CD4-positive, alpha-beta T cell treated with Interleukin-17A for 4 hours (primary cell): ENCODE results near the gene MEF2C.
A peak's percentile ranks its signal among the peaks of the same experiment; 100 is the strongest.
"Not testable (repeated sequence)": the region's sequence is repeated elsewhere in the genome, so short reads cannot be mapped to it uniquely, and the experiment has no call there.

ENCODE experiments used
- DNase-seq: peaks from one replicate; pipeline ENCODE4 v3.0.0-alpha.2; 2020; ENCODE audit warnings: mixed read lengths

MEF2C gene

GRCh38 chr5:88860501-88860900 is 22.5 kb downstream of the MEF2C start:
- DNase-seq, result no peak

- no peak for DNase-seq
These were observed 24.6 kb downstream of the MEF2C start for GRCh38 chr5:88858392-88858791.

DNA sequence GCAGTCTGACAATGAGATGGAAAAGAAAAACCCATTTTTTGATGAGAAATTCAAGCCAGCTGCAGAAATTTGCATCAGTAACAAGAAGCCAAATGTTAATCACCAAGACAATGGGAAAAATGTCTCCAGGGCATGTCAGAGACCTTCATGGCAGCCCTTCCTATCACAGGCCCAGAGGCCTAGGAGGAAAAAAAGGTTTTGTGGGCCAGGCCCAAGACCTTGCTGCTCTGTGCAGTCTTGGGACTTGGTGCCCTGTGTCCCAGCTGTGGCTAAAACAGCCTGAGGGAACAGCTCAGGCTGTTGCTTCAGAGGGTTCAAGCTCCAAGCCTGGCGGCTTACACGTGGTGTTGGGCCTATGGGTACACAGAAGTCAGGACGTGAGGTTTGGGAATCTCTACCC is 26.6 kb downstream of the MEF2C start:
- not testable (repeated sequence) for DNase-seq

GRCh38 chr5:88854769-88855168 is 28.2 kb downstream of the MEF2C start:
- DNase-seq, result no peak

DNA sequence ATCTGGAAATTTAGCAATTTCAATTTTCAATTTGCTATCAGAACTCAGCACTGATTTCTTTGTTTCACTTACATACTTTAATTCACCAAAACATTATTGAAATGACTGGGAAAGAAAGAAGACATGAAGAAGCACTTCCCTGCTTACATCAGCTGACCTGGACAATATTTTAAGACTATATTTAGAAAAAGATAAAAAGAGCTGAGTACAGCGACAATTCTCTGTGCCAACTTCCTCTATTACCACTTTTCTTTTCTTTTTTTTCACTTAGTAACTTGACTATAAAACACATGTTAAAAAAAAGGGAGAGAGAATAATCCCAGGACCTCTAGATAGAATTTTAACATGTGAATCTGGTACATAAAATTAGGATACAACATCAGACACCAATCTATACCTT is 35.6 kb downstream of the MEF2C start:
- DNase-seq, result no peak

- DNase-seq, result no peak
These were observed 36.5 kb downstream of the MEF2C start for GRCh38 chr5:88846434-88846833.

GRCh38 chr5:88845081-88845697 is 37.8 kb downstream of the MEF2C start:
- DNase-seq, result no peak

- DNase-seq, result no peak
These were observed 40.2 kb downstream of the MEF2C start for GRCh38 chr5:88842784-88843183.

GRCh38 chr5:88841212-88841611 is 41.8 kb downstream of the MEF2C start:
- DNase-seq, result no peak

- DNase-seq, result no peak
These were observed 42.5 kb downstream of the MEF2C start for GRCh38 chr5:88840495-88840894.

GRCh38 chr5:88839238-88839637 is 43.7 kb downstream of the MEF2C start:
- no peak for DNase-seq

DNA sequence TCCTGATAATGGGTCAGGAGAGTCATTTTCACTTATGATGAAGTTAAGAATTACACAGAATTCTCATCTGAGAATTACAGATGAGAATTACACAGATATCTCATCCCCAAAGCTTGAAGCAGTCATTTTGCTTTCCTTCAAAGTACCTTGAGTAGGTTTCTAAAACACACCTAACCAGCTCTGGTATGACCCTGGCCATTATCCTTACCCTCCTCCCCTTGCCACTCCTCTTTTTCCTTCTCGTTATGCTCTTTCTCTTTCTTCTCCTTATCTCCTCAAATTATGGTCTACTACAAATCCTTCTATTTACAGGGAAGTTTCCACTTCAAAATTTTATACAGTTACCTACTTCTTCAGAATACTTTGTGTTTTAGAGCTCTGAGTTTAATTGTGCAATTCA is 44.5 kb downstream of the MEF2C start:
- DNase-seq, result no peak

DNA sequence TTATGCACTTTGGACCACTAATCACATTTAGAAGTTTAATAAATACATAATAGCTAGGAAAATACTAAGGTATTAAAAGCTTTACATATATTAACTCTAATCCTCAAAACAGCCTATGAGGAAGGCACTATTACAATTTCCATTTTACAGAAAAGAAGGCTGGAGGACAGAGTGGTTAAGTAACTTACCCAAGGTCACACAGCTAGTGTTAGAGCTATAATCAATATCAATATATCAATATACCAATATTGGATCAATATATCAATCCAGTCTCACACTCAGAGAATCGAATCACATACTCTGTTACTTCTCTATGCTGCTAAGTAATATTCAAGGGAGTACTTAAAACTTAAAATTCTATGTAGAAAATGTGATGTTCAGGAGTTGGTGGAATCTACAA is 45.2 kb downstream of the MEF2C start:
- DNase-seq, result no peak

DNA sequence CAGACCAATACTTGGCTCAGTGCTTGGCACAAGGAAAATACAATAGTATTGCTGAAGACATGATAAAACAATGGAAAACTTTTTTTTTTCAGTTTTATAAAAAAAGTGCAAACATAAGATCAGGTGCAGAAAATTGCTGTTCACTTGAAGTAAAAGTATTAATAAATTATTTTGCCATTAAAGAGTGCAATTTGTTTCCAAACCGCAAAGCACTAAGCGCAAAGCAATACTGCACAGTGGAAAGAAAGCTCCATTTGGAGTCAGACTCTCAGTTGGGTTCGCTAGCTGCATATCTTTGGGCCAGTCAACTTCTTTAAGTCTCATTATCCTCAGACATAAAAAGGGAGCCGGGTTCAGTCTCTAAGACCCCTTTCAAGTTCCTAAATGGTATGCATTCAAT is 45.8 kb downstream of the MEF2C start:
- no peak for DNase-seq

- DNase-seq, result no peak
These were observed 46.7 kb downstream of the MEF2C start for GRCh38 chr5:88836195-88836838.

DNA sequence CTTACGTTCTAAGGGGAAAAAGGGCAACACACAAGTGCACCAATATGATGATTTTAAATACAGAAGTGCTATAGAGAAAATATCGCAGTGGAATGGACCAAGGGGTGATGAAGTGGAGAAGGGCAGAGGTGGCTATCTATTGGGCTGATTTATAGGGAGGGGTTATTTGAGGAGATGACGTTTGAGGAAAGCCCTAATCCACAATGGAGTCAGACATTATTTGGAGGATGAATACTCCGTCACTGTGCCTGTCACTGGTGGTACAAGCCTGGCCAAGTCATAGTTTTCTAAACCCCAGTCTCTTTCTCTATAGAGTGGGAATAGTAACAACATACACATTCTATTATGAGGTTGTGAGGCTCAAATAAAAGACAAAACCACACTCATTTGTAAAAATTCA is 48.5 kb downstream of the MEF2C start:
- DNase-seq, result no peak

- DNase-seq, result no peak
These were observed 48.9 kb downstream of the MEF2C start for GRCh38 chr5:88834131-88834462.

DNA sequence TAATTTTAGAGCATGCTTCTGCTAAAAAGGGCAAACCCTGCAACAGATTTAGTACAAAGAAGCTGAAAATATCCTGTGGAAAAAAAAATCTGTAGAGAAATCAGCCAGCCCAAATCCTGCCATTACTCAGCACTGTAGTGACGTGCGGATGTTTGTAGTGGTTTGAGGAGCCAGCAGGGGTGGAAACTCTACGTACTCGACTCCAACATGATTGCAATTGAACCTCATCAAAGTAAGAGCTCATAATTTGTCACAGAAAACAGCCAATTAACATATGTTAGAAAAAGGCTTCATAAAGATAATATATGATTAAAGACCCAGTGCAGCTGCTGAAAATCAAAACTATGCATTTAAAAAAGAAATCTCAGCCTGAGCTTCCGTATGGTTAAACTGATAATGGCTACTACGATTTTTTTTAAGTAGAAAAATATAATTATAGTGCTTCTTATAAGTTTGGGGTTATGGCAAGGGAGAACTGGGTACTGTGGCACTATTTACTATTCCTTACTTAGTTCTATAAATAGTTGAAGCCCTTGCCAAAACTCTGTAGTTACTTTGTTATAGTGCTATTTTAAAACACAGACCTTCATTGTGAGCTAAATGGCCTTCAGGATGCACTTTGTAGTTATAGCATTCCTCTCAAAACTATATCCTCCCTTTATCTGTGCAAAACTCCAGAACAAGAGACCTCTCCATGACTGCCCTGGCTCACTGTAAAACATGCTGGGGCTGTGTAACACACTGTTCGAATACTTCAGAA is 49.4 kb downstream of the MEF2C start:
- DNase-seq, result peak; percentile 12

- no peak for DNase-seq
These were observed 51.2 kb downstream of the MEF2C start for GRCh38 chr5:88831816-88832215.

DNA sequence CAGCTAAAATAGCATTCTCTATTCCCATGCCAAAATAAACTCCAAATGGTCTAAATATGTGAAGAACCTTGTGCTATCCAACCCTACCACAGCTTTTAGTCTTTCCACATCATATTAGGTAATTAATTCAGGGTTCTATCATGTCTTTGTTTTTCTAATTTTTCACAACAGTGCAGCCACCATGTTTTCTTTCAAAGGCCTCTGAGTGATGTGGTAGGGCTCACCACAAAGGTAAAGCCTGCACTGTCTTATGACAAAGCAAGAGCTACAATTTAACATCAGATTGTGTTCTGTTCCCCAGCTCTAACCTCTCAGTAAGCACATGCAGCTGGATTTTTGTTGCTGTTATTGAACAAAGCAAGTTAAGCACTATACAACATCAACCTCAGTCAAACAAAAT is 52.4 kb downstream of the MEF2C start:
- no peak for DNase-seq

- DNase-seq, result no peak
These were observed 53.2 kb downstream of the MEF2C start for GRCh38 chr5:88829775-88830174.

DNA sequence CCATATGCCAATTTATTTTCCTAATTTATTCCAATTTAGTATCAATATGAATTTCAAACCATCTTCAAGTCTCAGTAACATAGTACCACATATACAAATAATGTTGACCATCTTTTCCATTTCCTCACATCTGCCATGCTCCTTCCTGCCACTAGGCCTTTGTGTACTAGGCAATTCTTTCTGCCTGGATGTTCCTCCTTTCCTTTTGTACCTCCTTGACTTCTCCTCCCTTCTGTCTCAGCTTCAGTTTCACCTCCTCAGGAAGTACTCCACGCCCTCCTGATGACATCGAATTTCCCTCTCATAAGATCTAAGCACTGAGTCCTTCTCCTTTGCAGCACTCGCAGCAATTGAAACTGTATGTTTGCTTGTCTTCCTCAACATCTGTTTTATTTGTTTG is 53.9 kb downstream of the MEF2C start:
- no peak for DNase-seq

- no peak for DNase-seq
These were observed 55.0 kb downstream of the MEF2C start for GRCh38 chr5:88827997-88828396.
